A549 (cell line): Measurements from ENCODE around the gene EEF1A1. TPM values are rescaled to one million over a fixed set of nuclear protein-coding genes. Genes with fewer than 3 reads are reported as not detected.
A peak's percentile ranks its signal among the peaks of the same experiment; 100 is the strongest.

Source experiments
- ATAC-seq, 2 experiments: fragments of 200-7000 bp in 1 of 2; fragments of >200 bp in 1 of 2; cut with Nextera tagmentation in 1 of 2; cut with Tn5 transposase in 1 of 2; 3 replicates each; pipeline versions ENCODE4 v1.8.0 to v1.9.1; 2018 to 2020; ENCODE audit warnings: mild to moderate bottlenecking in 1 of 2, moderate library complexity in 1 of 2
- CTCF ChIA-PET: fragments of 300-600 bp; sonication (Branson Sonifier 250); formaldehyde crosslinking; extraction: SDS; loops from one replicate; lab custom pipeline; 2021; ENCODE audit warnings: antibody characterized with exemption, inconsistent platforms; lab: Yijun Ruan, JAX
- POLR2A ChIA-PET: fragments of 350-600 bp; formaldehyde crosslinking; extraction: SDS; loops from one replicate; lab custom pipeline; 2021; ENCODE audit warnings: antibody characterized with exemption, inconsistent platforms; lab: Yijun Ruan, JAX
- DNase-seq, 2 experiments: peaks; one replicate each; pipeline versions ENCODE4 v3.0.0 to v3.0.0-alpha.2; 2011 to 2016; ENCODE audit warnings: low read depth in 1 of 2, low spot score in 1 of 2
- FAIRE-seq: peaks from 2 replicates; lab custom pipeline; 2011; peaks lifted over from hg19 to GRCh38; lab: Jason Lieb, UNC
- H3K27ac ChIP-seq, 2 experiments: fragments of >200 bp; sonication (Bioruptor Twin); formaldehyde crosslinking; 3 replicates each; pipeline ENCODE4 v1.5.1; 2016 to 2017
- H3K4me1 ChIP-seq: fragments of >200 bp; sonication (Bioruptor Twin); formaldehyde crosslinking; 3 replicates; pipeline ENCODE4 v1.6.1; 2016
- H3K4me2 ChIP-seq: fragments of >200 bp; sonication (Bioruptor Twin); formaldehyde crosslinking; 3 replicates; pipeline ENCODE4 v1.6.1; 2016
- H3K4me3 ChIP-seq: fragments of >200 bp; sonication (Bioruptor Twin); formaldehyde crosslinking; 3 replicates; pipeline ENCODE4 v1.5.1; 2016
- H3K9me3 ChIP-seq: fragments of >200 bp; sonication (Bioruptor Twin); formaldehyde crosslinking; 3 replicates; pipeline ENCODE4 v1.6.1; 2016
- ATOH8 ChIP-seq: fragments of 250-450 bp; sonication (Bioruptor Pico); IDR thresholded peaks from 2 replicates; pipeline ENCODE4 v1.5.0; 2020; ENCODE audit warnings: low read depth, mild to moderate bottlenecking, moderate library complexity
- BCL3 ChIP-seq: fragments of >200 bp; sonication (Bioruptor Twin); formaldehyde crosslinking; IDR thresholded peaks from 3 replicates; pipeline ENCODE4 v1.6.1; 2016
- CBX8 ChIP-seq: fragments of 200-600 bp; sonication (generic); IDR thresholded peaks from 2 replicates; pipeline ENCODE4 v1.6.1; 2016
- CEBPB ChIP-seq, 2 experiments: fragments of >200 bp in 1 of 2; sonication (Bioruptor Twin) in 1 of 2; formaldehyde crosslinking in 1 of 2; IDR thresholded peaks; 2 replicates each; pipeline ENCODE4 v1.6.1; 2012 to 2016
- CHD2 ChIP-seq: fragments of 150-350 bp; IDR thresholded peaks from 2 replicates; pipeline ENCODE4 v1.6.1; 2014; ENCODE audit warnings: low read length; ENCODE audit not compliant: partially characterized antibody
- CHD4 ChIP-seq: fragments of 200-600 bp; sonication (generic); IDR thresholded peaks from 2 replicates; pipeline ENCODE4 v1.6.1; 2016; ENCODE audit warnings: antibody characterized with exemption, mild to moderate bottlenecking, borderline replicate concordance
- EHMT2 ChIP-seq: fragments of 200-600 bp; sonication (generic); IDR thresholded peaks from 2 replicates; pipeline ENCODE4 v1.6.1; 2016; ENCODE audit warnings: antibody characterized with exemption, low read depth, mild to moderate bottlenecking, moderate library complexity
- FOSL2 ChIP-seq, 2 experiments: fragments of 450-650 bp in 1 of 2; fragments of >200 bp in 1 of 2; sonication (Bioruptor Twin) in 1 of 2; formaldehyde crosslinking; IDR thresholded peaks; 2 replicates each; pipeline versions ENCODE4 v1.5.0 to v1.6.1; 2016 to 2020; ENCODE audit warnings: mild to moderate bottlenecking in 1 of 2, moderate library complexity in 1 of 2
- GATA3 ChIP-seq: IDR thresholded peaks from 2 replicates; pipeline ENCODE4 v1.6.1; 2012; ENCODE audit warnings: borderline replicate concordance
- HEYL ChIP-seq: fragments of 250-450 bp; sonication (Bioruptor Pico); IDR thresholded peaks from 2 replicates; pipeline ENCODE4 v1.8.0; 2021; ENCODE audit warnings: mild to moderate bottlenecking, moderate library complexity
- HOXA7 ChIP-seq: fragments of 250-450 bp; sonication (Bioruptor Pico); IDR thresholded peaks from 2 replicates; pipeline ENCODE4 v1.5.0; 2020; ENCODE audit warnings: mild to moderate bottlenecking, moderate library complexity
- HOXB5 ChIP-seq: fragments of 250-450 bp; sonication (Bioruptor Pico); IDR thresholded peaks from 2 replicates; pipeline ENCODE4 v1.5.0; 2020; ENCODE audit warnings: mild to moderate bottlenecking, moderate library complexity
- JUN ChIP-seq, 2 experiments: fragments of >200 bp; sonication (Bioruptor Twin); formaldehyde crosslinking; IDR thresholded peaks; 2 replicates in 1 of 2; 3 replicates in 1 of 2; pipeline ENCODE4 v1.6.1; 2016 to 2017
- JUNB ChIP-seq: fragments of >200 bp; sonication (Bioruptor Twin); formaldehyde crosslinking; IDR thresholded peaks from 2 replicates; pipeline ENCODE4 v1.6.1; 2016
- KDM1A ChIP-seq: fragments of 200-600 bp; sonication (generic); IDR thresholded peaks from 2 replicates; pipeline ENCODE4 v1.6.1; 2016; ENCODE audit warnings: low read depth, mild to moderate bottlenecking
- KDM5A ChIP-seq: fragments of 200-600 bp; sonication (generic); IDR thresholded peaks from 2 replicates; pipeline ENCODE4 v1.6.1; 2016; ENCODE audit warnings: antibody characterized with exemption, mild to moderate bottlenecking
- MAX ChIP-seq: IDR thresholded peaks from 2 replicates; pipeline ENCODE4 v1.6.1; 2012
- NFE2L2 ChIP-seq: fragments of 150-350 bp; conservative IDR thresholded peaks from 2 replicates; pipeline ENCODE4 v1.6.1; 2014; ENCODE audit warnings: low read length
- POLR2A ChIP-seq: IDR thresholded peaks from 2 replicates; pipeline ENCODE4 v1.6.1; 2012; ENCODE audit warnings: mild to moderate bottlenecking, low read length
- POLR2AphosphoS2 ChIP-seq: conservative IDR thresholded peaks from 2 replicates; pipeline ENCODE4 v1.6.1; 2012; ENCODE audit warnings: low read length, improper control_type of control experiment, inconsistent platforms
- RAD21 ChIP-seq, 2 experiments: fragments of >200 bp in 1 of 2; sonication (Bioruptor Twin) in 1 of 2; formaldehyde crosslinking in 1 of 2; IDR thresholded peaks in 1 of 2; conservative IDR thresholded peaks in 1 of 2; 2 replicates in 1 of 2; 3 replicates in 1 of 2; pipeline ENCODE4 v1.6.1; 2012 to 2018; ENCODE audit warnings: inconsistent platforms in 1 of 2
- RARB ChIP-seq: fragments of 250-450 bp; sonication (Bioruptor Pico); IDR thresholded peaks from 2 replicates; pipeline ENCODE4 v1.8.0; 2021; ENCODE audit warnings: mild to moderate bottlenecking, moderate library complexity
- REST ChIP-seq: fragments of 200-600 bp; sonication (generic); IDR thresholded peaks from 2 replicates; pipeline ENCODE4 v1.6.1; 2016; ENCODE audit warnings: antibody characterized with exemption, mild to moderate bottlenecking, moderate library complexity
- RFX5 ChIP-seq: fragments of 450-650 bp; IDR thresholded peaks from 2 replicates; pipeline ENCODE4 v1.7.1; 2014; ENCODE audit warnings: antibody characterized with exemption, mild to moderate bottlenecking, moderate library complexity
- SMC3 ChIP-seq: fragments of >200 bp; sonication (Bioruptor Twin); formaldehyde crosslinking; IDR thresholded peaks from 3 replicates; pipeline ENCODE4 v1.6.1; 2018; ENCODE audit warnings: inconsistent platforms
- SREBF2 ChIP-seq: fragments of 450-650 bp; IDR thresholded peaks from 2 replicates; pipeline ENCODE4 v1.6.1; 2014; ENCODE audit warnings: mild to moderate bottlenecking, moderate library complexity
- TFCP2L1 ChIP-seq: fragments of 250-450 bp; sonication (Bioruptor Pico); IDR thresholded peaks from 2 replicates; pipeline ENCODE4 v1.5.0; 2021; ENCODE audit warnings: mild to moderate bottlenecking
- TP53 ChIP-seq: fragments of 250-450 bp; sonication (Bioruptor Pico); IDR thresholded peaks from 2 replicates; pipeline ENCODE4 v1.5.0; 2021; ENCODE audit warnings: mild to moderate bottlenecking, moderate library complexity
- ZC3H11A ChIP-seq: fragments of 450-650 bp; IDR thresholded peaks from 2 replicates; pipeline ENCODE4 v1.6.1; 2014; ENCODE audit warnings: antibody characterized with exemption, mild to moderate bottlenecking
- ZNF302 ChIP-seq: fragments of 250-450 bp; sonication (Bioruptor Pico); IDR thresholded peaks from 2 replicates; pipeline ENCODE4 v1.9.0; 2021; ENCODE audit warnings: inconsistent platforms, mild to moderate bottlenecking, moderate library complexity
- ZSCAN20 ChIP-seq: fragments of 250-450 bp; sonication (Bioruptor Pico); IDR thresholded peaks from 2 replicates; pipeline ENCODE4 v1.8.0; 2022; ENCODE audit warnings: mild to moderate bottlenecking, moderate library complexity
- WGBS: methylation state at CpG from one replicate; pipeline ENCODE4 v1.1.6; 2017; ENCODE audit errors: missing lambda C conversion rate; 5-methylcytosine and 5-hydroxymethylcytosine counted together
- polyA minus RNA-seq: library from RNA; depleted of rRNA, polyadenylated mRNA; stranded (reverse); fragments of >200 nt; gene quantifications from 2 replicates; pipeline ENCODE4 v1.2.3, GENCODE V29; 2011; rRNA and poly(A)+ RNA removed
- polyA plus RNA-seq, 4 experiments: library from polyadenylated mRNA; depleted of rRNA in 3 of 4; stranded (reverse); fragments of >200 nt; fragmentation: RNase III in 1 of 4; extraction: RNeasy Plus Mini Kit Qiagen cat#74134 plus additional on column Dnase treatment in 1 of 4; gene quantifications; 2 replicates in 3 of 4; 3 replicates in 1 of 4; pipeline ENCODE4 v1.2.3, GENCODE V29; 2011 to 2017
- TF ChIP-seq, protein P1 (sequence below): fragments of 150-350 bp; IDR thresholded peaks from 2 replicates; pipeline ENCODE4 v1.6.1; 2014; ENCODE audit warnings: low read depth, mild to moderate bottlenecking, low read length
- TF ChIP-seq, protein P2 (sequence below): IDR thresholded peaks from 2 replicates; pipeline ENCODE4 v1.6.1; 2012; ENCODE audit warnings: low read depth, borderline replicate concordance

The EEF1A1 gene
- polyA plus RNA-seq (2011; rRNA removed) (9,755 and 11,157 TPM in 2 replicates), polyA plus RNA-seq (2017; fragmentation: RNase III; extraction: RNeasy Plus Mini Kit Qiagen cat#74134 plus additional on column Dnase treatment) (5,475 to 5,777 TPM (median 5,660 TPM) in 3 replicates), polyA minus RNA-seq (8,330 and 9,279 TPM in 2 replicates)
- polyA plus RNA-seq (2012; cell fraction: cytosol; rRNA removed), result 5,099 and 5,614 TPM in 2 replicates
- 2,093 and 3,668 TPM in 2 replicates for polyA plus RNA-seq (2012; cell fraction: nucleus; rRNA removed)

- Histone ChIP-seq H3K4me2 (peak within 1 kb of the TSS; percentile 84), H3K4me3 (peak within 1 kb of the TSS; percentile 91), H3K27ac (peak within 1 kb of the TSS; percentile 99 to 100), H3K4me1 (peaks cover 30% of the 10 kb centered on the region), H3K9me3 (no peaks in the 10 kb centered on the region)
- WGBS, result 0% methylated on average over 24 of the region's 53 CpGs
- DNase-seq, result peak; percentile 85 to 98
- POLR2A ChIA-PET, result interaction anchor here (0.8 to 5.2 kb wide), 22 partner anchors 10 to 174 kb away, joined by 3 to 115 read pairs (median 4); partner anchors contain the start of genes CGAS, MTO1 and SLC17A5
- peak; percentile 80 to 84 for ATAC-seq
- no peak for FAIRE-seq
- CTCF ChIA-PET, result interaction anchor here (1.0 to 6.1 kb wide), 5 partner anchors 46 to 91 kb away, joined by 3 to 40 read pairs (median 10); no protein-coding TSS in a partner anchor
- TF ChIP-seq RARB, result peak; percentile 69
- no peak for TF ChIP-seq RFX5
- TF ChIP-seq, protein P1, sequence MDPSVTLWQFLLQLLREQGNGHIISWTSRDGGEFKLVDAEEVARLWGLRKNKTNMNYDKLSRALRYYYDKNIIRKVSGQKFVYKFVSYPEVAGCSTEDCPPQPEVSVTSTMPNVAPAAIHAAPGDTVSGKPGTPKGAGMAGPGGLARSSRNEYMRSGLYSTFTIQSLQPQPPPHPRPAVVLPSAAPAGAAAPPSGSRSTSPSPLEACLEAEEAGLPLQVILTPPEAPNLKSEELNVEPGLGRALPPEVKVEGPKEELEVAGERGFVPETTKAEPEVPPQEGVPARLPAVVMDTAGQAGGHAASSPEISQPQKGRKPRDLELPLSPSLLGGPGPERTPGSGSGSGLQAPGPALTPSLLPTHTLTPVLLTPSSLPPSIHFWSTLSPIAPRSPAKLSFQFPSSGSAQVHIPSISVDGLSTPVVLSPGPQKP, result no peak
- peak; percentile 98 for TF ChIP-seq POLR2A
- TF ChIP-seq HEYL (CRISPR knock-in tag), result no peak
- no peak for TF ChIP-seq ZNF302 (CRISPR knock-in tag)
- peak; percentile 65; the same call in 1 of the 2 replicates for TF ChIP-seq HOXB5 (CRISPR knock-in tag)
- peak; percentile 33 to 83; a peak in 2 of 4 replicates for TF ChIP-seq CEBPB (IDR thresholded peaks at IDR 0.05)
- peak; percentile 54 for TF ChIP-seq CHD2
- TF ChIP-seq ZC3H11A, result no peak
- TF ChIP-seq BCL3, result peak; percentile 98
- TF ChIP-seq SMC3, result no peak
- TF ChIP-seq KDM5A, result no peak
- no peak for TF ChIP-seq CHD4
- TF ChIP-seq TFCP2L1 (CRISPR knock-in tag), result no peak
- TF ChIP-seq, protein P2, sequence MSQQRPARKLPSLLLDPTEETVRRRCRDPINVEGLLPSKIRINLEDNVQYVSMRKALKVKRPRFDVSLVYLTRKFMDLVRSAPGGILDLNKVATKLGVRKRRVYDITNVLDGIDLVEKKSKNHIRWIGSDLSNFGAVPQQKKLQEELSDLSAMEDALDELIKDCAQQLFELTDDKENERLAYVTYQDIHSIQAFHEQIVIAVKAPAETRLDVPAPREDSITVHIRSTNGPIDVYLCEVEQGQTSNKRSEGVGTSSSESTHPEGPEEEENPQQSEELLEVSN, result no peak
- TF ChIP-seq REST, result peak; percentile 56; the same call in 1 of the 2 replicates
- peak; percentile 33; the same call in 1 of the 2 replicates for TF ChIP-seq GATA3
- no peak for TF ChIP-seq EHMT2
- TF ChIP-seq TP53 (CRISPR knock-in tag), result no peak
- TF ChIP-seq NFE2L2, result no peak
- no peak for TF ChIP-seq KDM1A
- TF ChIP-seq JUNB, result no peak
- TF ChIP-seq FOSL2 (IDR thresholded peaks at IDR 0.05), result no peak
- 0 out of 2 replicates have a peak, but pooled peaks have one; percentile 2 for TF ChIP-seq FOSL2 (CRISPR knock-in tag; IDR thresholded peaks at IDR 0.05)
- TF ChIP-seq ZSCAN20 (CRISPR knock-in tag), result no peak
- peak; percentile 93 for TF ChIP-seq MAX
- no peak; the same call in 1 of the 2 replicates for TF ChIP-seq CBX8
- peak; percentile 94 to 98 for TF ChIP-seq JUN (IDR thresholded peaks at IDR 0.05)
- TF ChIP-seq SREBF2, result no peak
- peak; percentile 82 for TF ChIP-seq HOXA7
- 0 out of 2 replicates have a peak, but pooled peaks have one; percentile 39 for TF ChIP-seq ATOH8 (CRISPR knock-in tag)
- peak in 1 of 2 experiments; percentile 26; a peak in 2 of 5 replicates for TF ChIP-seq RAD21 (conservative IDR thresholded peaks at IDR 0.05 in 1 of 2, IDR thresholded peaks at IDR 0.05 in 1 of 2)
- TF ChIP-seq POLR2AphosphoS2, result no peak; the same call in 1 of the 2 replicates
These were observed at the start of gene EEF1A1 for GRCh38 chr6:73520688-73521350. Gene EEF1A1 (minus strand): TSS chr6:73521032. CDS start chr6:73520026, 1,006 bp downstream.
